A549 (cell line): ENCODE results near the gene PTGR2. TPM values are rescaled to one million over a fixed set of nuclear protein-coding genes. Genes with fewer than 3 reads are reported as not detected.

Experiments
- ATAC-seq, 2 experiments: fragments of 200-7000 bp in 1 of 2; fragments of >200 bp in 1 of 2; cut with Nextera tagmentation in 1 of 2; cut with Tn5 transposase in 1 of 2; 3 replicates each; pipeline versions ENCODE4 v1.8.0 to v1.9.1; 2018 to 2020; ENCODE audit warnings: mild to moderate bottlenecking in 1 of 2, moderate library complexity in 1 of 2
- CTCF ChIA-PET: fragments of 300-600 bp; sonication (Branson Sonifier 250); formaldehyde crosslinking; extraction: SDS; loops from one replicate; lab custom pipeline; 2021; ENCODE audit warnings: antibody characterized with exemption, inconsistent platforms; lab: Yijun Ruan, JAX
- POLR2A ChIA-PET: fragments of 350-600 bp; formaldehyde crosslinking; extraction: SDS; loops from one replicate; lab custom pipeline; 2021; ENCODE audit warnings: antibody characterized with exemption, inconsistent platforms; lab: Yijun Ruan, JAX
- DNase-seq, 2 experiments: peaks; one replicate each; pipeline versions ENCODE4 v3.0.0 to v3.0.0-alpha.2; 2011 to 2016; ENCODE audit warnings: low read depth in 1 of 2, low spot score in 1 of 2
- FAIRE-seq: peaks from 2 replicates; lab custom pipeline; 2011; peaks lifted over from hg19 to GRCh38; lab: Jason Lieb, UNC
- H3K27ac ChIP-seq, 2 experiments: fragments of >200 bp; sonication (Bioruptor Twin); formaldehyde crosslinking; 3 replicates each; pipeline ENCODE4 v1.5.1; 2016 to 2017
- H3K4me1 ChIP-seq: fragments of >200 bp; sonication (Bioruptor Twin); formaldehyde crosslinking; 3 replicates; pipeline ENCODE4 v1.6.1; 2016
- H3K4me2 ChIP-seq: fragments of >200 bp; sonication (Bioruptor Twin); formaldehyde crosslinking; 3 replicates; pipeline ENCODE4 v1.6.1; 2016
- H3K4me3 ChIP-seq: fragments of >200 bp; sonication (Bioruptor Twin); formaldehyde crosslinking; 3 replicates; pipeline ENCODE4 v1.5.1; 2016
- H3K9me3 ChIP-seq: fragments of >200 bp; sonication (Bioruptor Twin); formaldehyde crosslinking; 3 replicates; pipeline ENCODE4 v1.6.1; 2016
- ATOH8 ChIP-seq: fragments of 250-450 bp; sonication (Bioruptor Pico); IDR thresholded peaks from 2 replicates; pipeline ENCODE4 v1.5.0; 2020; ENCODE audit warnings: low read depth, mild to moderate bottlenecking, moderate library complexity
- CBX2 ChIP-seq: fragments of 200-600 bp; sonication (generic); IDR thresholded peaks from 2 replicates; pipeline ENCODE4 v1.6.1; 2016; ENCODE audit warnings: low read depth, mild to moderate bottlenecking, borderline replicate concordance
- CHD2 ChIP-seq: fragments of 150-350 bp; IDR thresholded peaks from 2 replicates; pipeline ENCODE4 v1.6.1; 2014; ENCODE audit warnings: low read length; ENCODE audit not compliant: partially characterized antibody
- EHMT2 ChIP-seq: fragments of 200-600 bp; sonication (generic); IDR thresholded peaks from 2 replicates; pipeline ENCODE4 v1.6.1; 2016; ENCODE audit warnings: antibody characterized with exemption, low read depth, mild to moderate bottlenecking, moderate library complexity
- EP300 ChIP-seq, 2 experiments: fragments of >200 bp; sonication (Bioruptor Twin); formaldehyde crosslinking; IDR thresholded peaks; 2 replicates in 1 of 2; 3 replicates in 1 of 2; pipeline ENCODE4 v1.6.1; 2016 to 2017
- ESRRA ChIP-seq: fragments of 150-350 bp; IDR thresholded peaks from 2 replicates; pipeline ENCODE4 v1.6.1; 2014; ENCODE audit warnings: mild to moderate bottlenecking, low read length, borderline replicate concordance
- FOSL2 ChIP-seq, 2 experiments: fragments of 450-650 bp in 1 of 2; fragments of >200 bp in 1 of 2; sonication (Bioruptor Twin) in 1 of 2; formaldehyde crosslinking; IDR thresholded peaks; 2 replicates each; pipeline versions ENCODE4 v1.5.0 to v1.6.1; 2016 to 2020; ENCODE audit warnings: mild to moderate bottlenecking in 1 of 2, moderate library complexity in 1 of 2
- GATA3 ChIP-seq: IDR thresholded peaks from 2 replicates; pipeline ENCODE4 v1.6.1; 2012; ENCODE audit warnings: borderline replicate concordance
- HOXA7 ChIP-seq: fragments of 250-450 bp; sonication (Bioruptor Pico); IDR thresholded peaks from 2 replicates; pipeline ENCODE4 v1.5.0; 2020; ENCODE audit warnings: mild to moderate bottlenecking, moderate library complexity
- HOXB13 ChIP-seq: fragments of 250-450 bp; sonication (Bioruptor Pico); IDR thresholded peaks from 2 replicates; pipeline ENCODE4 v1.5.0; 2020; ENCODE audit warnings: low read depth, mild to moderate bottlenecking, moderate library complexity
- KDM1A ChIP-seq: fragments of 200-600 bp; sonication (generic); IDR thresholded peaks from 2 replicates; pipeline ENCODE4 v1.6.1; 2016; ENCODE audit warnings: low read depth, mild to moderate bottlenecking
- NPAS2 ChIP-seq: fragments of 250-450 bp; sonication (Bioruptor Pico); IDR thresholded peaks from 2 replicates; pipeline ENCODE4 v1.8.0; 2022; ENCODE audit warnings: mild to moderate bottlenecking, moderate library complexity, borderline replicate concordance
- PBX3 ChIP-seq: IDR thresholded peaks from 2 replicates; pipeline ENCODE4 v1.6.1; 2012
- POLR2A ChIP-seq: IDR thresholded peaks from 2 replicates; pipeline ENCODE4 v1.6.1; 2012; ENCODE audit warnings: mild to moderate bottlenecking, low read length
- RAD21 ChIP-seq, 2 experiments: fragments of >200 bp in 1 of 2; sonication (Bioruptor Twin) in 1 of 2; formaldehyde crosslinking in 1 of 2; IDR thresholded peaks in 1 of 2; conservative IDR thresholded peaks in 1 of 2; 2 replicates in 1 of 2; 3 replicates in 1 of 2; pipeline ENCODE4 v1.6.1; 2012 to 2018; ENCODE audit warnings: inconsistent platforms in 1 of 2
- TFCP2L1 ChIP-seq: fragments of 250-450 bp; sonication (Bioruptor Pico); IDR thresholded peaks from 2 replicates; pipeline ENCODE4 v1.5.0; 2021; ENCODE audit warnings: mild to moderate bottlenecking
- ZSCAN20 ChIP-seq: fragments of 250-450 bp; sonication (Bioruptor Pico); IDR thresholded peaks from 2 replicates; pipeline ENCODE4 v1.8.0; 2022; ENCODE audit warnings: mild to moderate bottlenecking, moderate library complexity
- WGBS: methylation state at CpG from one replicate; pipeline ENCODE4 v1.1.6; 2017; ENCODE audit errors: missing lambda C conversion rate; 5-methylcytosine and 5-hydroxymethylcytosine counted together
- polyA plus RNA-seq, 4 experiments: library from polyadenylated mRNA; depleted of rRNA in 3 of 4; stranded (reverse); fragments of >200 nt; fragmentation: RNase III in 1 of 4; extraction: RNeasy Plus Mini Kit Qiagen cat#74134 plus additional on column Dnase treatment in 1 of 4; gene quantifications; 2 replicates in 3 of 4; 3 replicates in 1 of 4; pipeline ENCODE4 v1.2.3, GENCODE V29; 2011 to 2017
- TF ChIP-seq, protein P1 (sequence below): IDR thresholded peaks from 2 replicates; pipeline ENCODE4 v1.6.1; 2012; ENCODE audit warnings: low read depth, borderline replicate concordance
- TF ChIP-seq, protein P2 (sequence below): fragments of 200-600 bp; sonication (generic); IDR thresholded peaks from 2 replicates; pipeline ENCODE4 v1.6.1; 2016; ENCODE audit warnings: antibody characterized with exemption, mild to moderate bottlenecking, moderate library complexity

The PTGR2 gene
- polyA plus RNA-seq, 2 of the 4 experiments (the other 2 are of a cell fraction): 13.5 to 30.5 TPM

- H3K4me1 ChIP-seq: no peaks in the 10 kb centered on the region
- FAIRE-seq: no peak
- H3K4me2 ChIP-seq: no peak overlapping the region
- H3K4me3 ChIP-seq: no peak overlapping the region
- ATAC-seq: no peak
- H3K27ac ChIP-seq: no peak overlapping the region
- CTCF ChIA-PET: interaction anchor here (0.6 kb wide), 1 partner anchor 130 kb away, joined by 3 read pairs; no protein-coding TSS in a partner anchor
- no peak for DNase-seq
- TF ChIP-seq TFCP2L1 (CRISPR knock-in tag) (no peak), PBX3 (no peak), FOSL2 (IDR thresholded peaks at IDR 0.05) (no peak), FOSL2 (CRISPR knock-in tag; IDR thresholded peaks at IDR 0.05) (peak; percentile 21; the same call in 1 of the 2 replicates)
- TF ChIP-seq, all 56 proteins: peak for 1
- 94% methylated on average over 1 of the region's 1 CpG for WGBS
- H3K9me3 ChIP-seq: no peaks in the 10 kb centered on the region
- POLR2A ChIA-PET: interaction anchor here (1.0 kb wide), 1 partner anchor 10 kb away, joined by 3 read pairs; no protein-coding TSS in a partner anchor
Measured at GRCh38 chr14:73896521-73896920, 44.9 kb downstream of the PTGR2 start.

DNA sequence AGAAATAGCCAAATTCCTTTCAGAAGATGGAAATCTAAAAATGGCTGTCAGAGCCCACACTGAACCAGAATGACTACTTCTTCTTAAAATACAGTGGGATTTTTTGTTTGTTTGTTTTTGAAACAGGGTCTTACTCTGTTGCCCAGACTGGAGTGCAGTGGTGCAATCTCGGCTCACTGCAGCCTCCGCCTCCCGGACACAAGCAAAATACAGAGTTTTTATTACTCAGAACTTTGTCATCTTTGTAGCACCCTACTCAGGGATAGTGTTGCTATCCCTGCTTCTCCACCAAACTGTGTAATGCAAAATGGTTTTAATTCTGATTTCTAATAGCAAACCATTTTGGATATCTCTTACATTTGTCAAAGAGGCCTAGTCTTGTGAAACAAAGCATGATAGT, 51.4 kb downstream of the PTGR2 start:
- FAIRE-seq (no peak), DNase-seq (no peak), ATAC-seq (no peak)
- ChIA-PET POLR2A (interaction anchor here (1.4 kb wide), 1 partner anchor 16 kb away, joined by 5 read pairs; the partner anchor contains the start of gene ZNF410), CTCF (no interaction called here)
- no peak overlapping the region for H3K27ac ChIP-seq
- no peak for TF ChIP-seq ESRRA
- no peak for TF ChIP-seq POLR2A
- no peak for TF ChIP-seq KDM1A
- no peak for TF ChIP-seq GATA3
- no peak for TF ChIP-seq CHD2
- TF ChIP-seq HOXA7 (CRISPR knock-in tag): no peak
- TF ChIP-seq ATOH8: no peak
- TF ChIP-seq EP300 (IDR thresholded peaks at IDR 0.05): no peak
- TF ChIP-seq, protein P1, sequence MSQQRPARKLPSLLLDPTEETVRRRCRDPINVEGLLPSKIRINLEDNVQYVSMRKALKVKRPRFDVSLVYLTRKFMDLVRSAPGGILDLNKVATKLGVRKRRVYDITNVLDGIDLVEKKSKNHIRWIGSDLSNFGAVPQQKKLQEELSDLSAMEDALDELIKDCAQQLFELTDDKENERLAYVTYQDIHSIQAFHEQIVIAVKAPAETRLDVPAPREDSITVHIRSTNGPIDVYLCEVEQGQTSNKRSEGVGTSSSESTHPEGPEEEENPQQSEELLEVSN: no peak
- no peak for TF ChIP-seq CBX2
- TF ChIP-seq RAD21 (conservative IDR thresholded peaks at IDR 0.05 in 1 of 2, IDR thresholded peaks at IDR 0.05 in 1 of 2): no peak
- no peak for TF ChIP-seq HOXB13 (CRISPR knock-in tag)
- no peak overlapping the region for H3K4me3 ChIP-seq
- H3K4me2 ChIP-seq: no peak overlapping the region
- WGBS: 95% methylated on average over 3 of the region's 3 CpGs
- no peaks in the 10 kb centered on the region for H3K9me3 ChIP-seq
- H3K4me1 ChIP-seq: no peaks in the 10 kb centered on the region

- 0 out of 3 replicates have a peak, but pooled peaks cover 4% of the 10 kb centered on the region for H3K9me3 ChIP-seq
- 96% methylated on average over 1 of the region's 1 CpG for WGBS
- ATAC-seq (no peak), FAIRE-seq (no peak), DNase-seq (no peak)
- TF ChIP-seq EHMT2 (no peak), CBX2 (no peak), TFCP2L1 (CRISPR knock-in tag) (no peak), ATOH8 (no peak), ZSCAN20 (no peak), NPAS2 (CRISPR knock-in tag) (no peak)
- TF ChIP-seq, protein P2, sequence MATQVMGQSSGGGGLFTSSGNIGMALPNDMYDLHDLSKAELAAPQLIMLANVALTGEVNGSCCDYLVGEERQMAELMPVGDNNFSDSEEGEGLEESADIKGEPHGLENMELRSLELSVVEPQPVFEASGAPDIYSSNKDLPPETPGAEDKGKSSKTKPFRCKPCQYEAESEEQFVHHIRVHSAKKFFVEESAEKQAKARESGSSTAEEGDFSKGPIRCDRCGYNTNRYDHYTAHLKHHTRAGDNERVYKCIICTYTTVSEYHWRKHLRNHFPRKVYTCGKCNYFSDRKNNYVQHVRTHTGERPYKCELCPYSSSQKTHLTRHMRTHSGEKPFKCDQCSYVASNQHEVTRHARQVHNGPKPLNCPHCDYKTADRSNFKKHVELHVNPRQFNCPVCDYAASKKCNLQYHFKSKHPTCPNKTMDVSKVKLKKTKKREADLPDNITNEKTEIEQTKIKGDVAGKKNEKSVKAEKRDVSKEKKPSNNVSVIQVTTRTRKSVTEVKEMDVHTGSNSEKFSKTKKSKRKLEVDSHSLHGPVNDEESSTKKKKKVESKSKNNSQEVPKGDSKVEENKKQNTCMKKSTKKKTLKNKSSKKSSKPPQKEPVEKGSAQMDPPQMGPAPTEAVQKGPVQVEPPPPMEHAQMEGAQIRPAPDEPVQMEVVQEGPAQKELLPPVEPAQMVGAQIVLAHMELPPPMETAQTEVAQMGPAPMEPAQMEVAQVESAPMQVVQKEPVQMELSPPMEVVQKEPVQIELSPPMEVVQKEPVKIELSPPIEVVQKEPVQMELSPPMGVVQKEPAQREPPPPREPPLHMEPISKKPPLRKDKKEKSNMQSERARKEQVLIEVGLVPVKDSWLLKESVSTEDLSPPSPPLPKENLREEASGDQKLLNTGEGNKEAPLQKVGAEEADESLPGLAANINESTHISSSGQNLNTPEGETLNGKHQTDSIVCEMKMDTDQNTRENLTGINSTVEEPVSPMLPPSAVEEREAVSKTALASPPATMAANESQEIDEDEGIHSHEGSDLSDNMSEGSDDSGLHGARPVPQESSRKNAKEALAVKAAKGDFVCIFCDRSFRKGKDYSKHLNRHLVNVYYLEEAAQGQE: no peak
- ChIA-PET CTCF (interaction anchor here (0.7 kb wide), 1 partner anchor 56 kb away, joined by 3 read pairs; no protein-coding TSS in a partner anchor), POLR2A (no interaction called here)
- H3K4me3 ChIP-seq: no peak overlapping the region
- no peak overlapping the region for H3K4me2 ChIP-seq
- no peaks in the 10 kb centered on the region for H3K4me1 ChIP-seq
- H3K27ac ChIP-seq: no peak overlapping the region
Measured at GRCh38 chr14:73909681-73910080, 58.0 kb downstream of the PTGR2 start.
